GM23338 (cell line): ENCODE results near the gene NOSIP. TPM values are rescaled to one million over a fixed set of nuclear protein-coding genes. Genes with fewer than 3 reads are reported as not detected.

Experiments
- ATAC-seq: fragments of 200-7000 bp; cut with Tn5 transposase; 3 replicates; pipeline ENCODE4 v1.9.1; 2020
- DNase-seq: peaks from one replicate; pipeline ENCODE4 v3.0.0-alpha.2; 2015; ENCODE audit warnings: low spot score
- H2AFZ ChIP-seq: fragments of 200-600 bp; sonication (generic); 2 replicates; pipeline ENCODE4 v1.8.0; 2016; ENCODE audit warnings: antibody characterized with exemption, mild to moderate bottlenecking, moderate library complexity
- H3F3A ChIP-seq: fragments of 200-600 bp; sonication (generic); replicated peaks from 2 replicates; pipeline ENCODE4 v1.8.0; 2017; ENCODE audit warnings: antibody characterized with exemption, mixed run types, low read depth
- H3K27ac ChIP-seq: fragments of 200-600 bp; sonication (generic); 2 replicates; pipeline ENCODE4 v1.6.1; 2016; ENCODE audit warnings: low read depth
- H3K27me3 ChIP-seq: fragments of 200-600 bp; sonication (generic); 2 replicates; pipeline ENCODE4 v1.8.0; 2016; ENCODE audit warnings: mild to moderate bottlenecking, mixed run types, moderate library complexity; ENCODE audit not compliant: insufficient read depth
- H3K36me3 ChIP-seq: fragments of 200-600 bp; sonication (generic); 2 replicates; pipeline ENCODE4 v1.8.0; 2016; ENCODE audit warnings: mild to moderate bottlenecking; ENCODE audit not compliant: insufficient read depth
- H3K4me1 ChIP-seq: fragments of 200-600 bp; sonication (generic); 2 replicates; pipeline ENCODE4 v1.8.0; 2016; ENCODE audit warnings: mild to moderate bottlenecking, moderate library complexity; ENCODE audit not compliant: insufficient read depth
- H3K4me2 ChIP-seq: fragments of 200-600 bp; sonication (generic); 2 replicates; pipeline ENCODE4 v1.7.1; 2017; ENCODE audit warnings: mixed run types
- H3K4me3 ChIP-seq: fragments of 200-600 bp; sonication (generic); 2 replicates; pipeline ENCODE4 v1.6.1; 2016; ENCODE audit warnings: mixed run types
- H3K79me2 ChIP-seq: fragments of 200-600 bp; sonication (generic); replicated peaks from 2 replicates; pipeline ENCODE4 v1.8.0; 2017; ENCODE audit warnings: mild to moderate bottlenecking; ENCODE audit not compliant: insufficient read depth
- H3K9me2 ChIP-seq: fragments of 200-600 bp; sonication (generic); 2 replicates; pipeline ENCODE4 v1.8.0; 2017; ENCODE audit not compliant: insufficient read depth
- H4K20me1 ChIP-seq: fragments of 200-600 bp; sonication (generic); replicated peaks from 2 replicates; pipeline ENCODE4 v1.8.0; 2017; ENCODE audit warnings: mild to moderate bottlenecking; ENCODE audit not compliant: insufficient read depth
- H3K27ac Mint-ChIP-seq: 2 replicates; pipeline ENCODE4 v1.8.0; 2020; ENCODE audit warnings: inconsistent platforms, mild to moderate bottlenecking, moderate library complexity, mixed read lengths
- H3K27me3 Mint-ChIP-seq: 3 replicates; pipeline ENCODE4 v1.8.0; 2022; ENCODE audit warnings: low read depth, mild to moderate bottlenecking, moderate library complexity, mixed read lengths, inconsistent platforms; ENCODE audit not compliant: insufficient read depth, poor library complexity
- H3K36me3 Mint-ChIP-seq: 3 replicates; pipeline ENCODE4 v1.8.0; 2021; ENCODE audit warnings: low read depth, mild to moderate bottlenecking, inconsistent platforms, moderate library complexity, mixed read lengths
- H3K4me1 Mint-ChIP-seq: 3 replicates; pipeline ENCODE4 v1.8.0; 2020; ENCODE audit warnings: mild to moderate bottlenecking, inconsistent platforms, mixed read lengths
- H3K4me3 Mint-ChIP-seq: 3 replicates; pipeline ENCODE4 v1.8.0; 2021; ENCODE audit warnings: moderate library complexity, mild to moderate bottlenecking, inconsistent platforms, mixed read lengths
- H3K9me3 Mint-ChIP-seq: 3 replicates; pipeline ENCODE4 v1.8.0; 2020; ENCODE audit warnings: moderate library complexity, mild to moderate bottlenecking, inconsistent platforms, mixed read lengths
- CREB1 ChIP-seq: fragments of 250-450 bp; sonication (Bioruptor Pico); IDR thresholded peaks from 2 replicates; pipeline ENCODE4 v1.5.0; 2020; ENCODE audit warnings: low read depth, mild to moderate bottlenecking, moderate library complexity
- EZH2phosphoT487 ChIP-seq: fragments of 200-600 bp; sonication (generic); IDR thresholded peaks from one replicate; pipeline ENCODE4 v1.8.1; 2018; ENCODE audit warnings: antibody characterized with exemption; ENCODE audit not compliant: unreplicated experiment
- ZNF331 ChIP-seq: fragments of 250-450 bp; sonication (Bioruptor Pico); IDR thresholded peaks from 2 replicates; pipeline ENCODE4 v1.5.0; 2020; ENCODE audit warnings: low read depth, mild to moderate bottlenecking, moderate library complexity
- polyA plus RNA-seq: library from polyadenylated mRNA; unstranded; fragments of >200 nt; fragmentation: Nextera tagmentation; extraction: Ambion mirVana; gene quantifications from 2 replicates; pipeline ENCODE4 v1.2.1, GENCODE V29; 2016
- total RNA-seq: library from RNA; depleted of rRNA; stranded (reverse); fragments of >200 nt; shearing (Covaris generic); gene quantifications from 2 replicates; pipeline ENCODE4 v1.2.3, GENCODE V29; 2014
- TF ChIP-seq, protein P1 (sequence below): fragments of 250-450 bp; sonication (Bioruptor Pico); IDR thresholded peaks from 2 replicates; pipeline ENCODE4 v1.5.0; 2020; ENCODE audit warnings: mild to moderate bottlenecking, moderate library complexity
- TF ChIP-seq, protein P2 (sequence below), 2 experiments: fragments of 200-600 bp in 1 of 2; sonication (generic) in 1 of 2; conservative IDR thresholded peaks; 2 replicates each; pipeline versions ENCODE4 v1.5.1 to v1.6.1; 2016 to 2017; ENCODE audit warnings: antibody characterized with exemption in 2 of 2, low read depth in 2 of 2, mild to moderate bottlenecking in 2 of 2, moderate library complexity in 1 of 2
- TF ChIP-seq, protein P3 (sequence below): IDR thresholded peaks from 2 replicates; pipeline ENCODE4 v1.6.1; 2016; ENCODE audit warnings: antibody characterized with exemption

NOSIP gene
- total and polyA plus RNA-seq, 2 experiments from 2014 or later: 88.5 to 143 TPM

DNA sequence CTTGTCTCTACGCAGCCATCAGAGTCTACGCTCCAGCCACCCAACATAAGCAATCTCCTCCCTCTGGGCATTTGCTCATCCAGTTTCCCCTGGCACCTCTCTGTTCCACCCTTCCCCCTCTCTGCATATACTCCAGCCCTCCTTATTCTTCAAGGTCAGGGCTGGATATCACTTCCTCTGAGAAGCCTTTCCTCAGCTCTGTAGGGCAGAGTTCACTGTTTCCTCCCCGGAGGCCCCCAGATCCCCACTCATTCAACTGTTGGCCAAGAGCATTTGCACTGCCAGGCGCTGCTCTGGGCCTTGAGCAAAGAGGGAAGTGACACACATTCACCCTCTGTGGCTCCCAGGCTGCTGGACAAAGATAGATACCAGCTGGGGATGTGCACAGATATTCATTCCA is 64.6 kb downstream of the NOSIP start (continued):
- TF ChIP-seq, protein P1, sequence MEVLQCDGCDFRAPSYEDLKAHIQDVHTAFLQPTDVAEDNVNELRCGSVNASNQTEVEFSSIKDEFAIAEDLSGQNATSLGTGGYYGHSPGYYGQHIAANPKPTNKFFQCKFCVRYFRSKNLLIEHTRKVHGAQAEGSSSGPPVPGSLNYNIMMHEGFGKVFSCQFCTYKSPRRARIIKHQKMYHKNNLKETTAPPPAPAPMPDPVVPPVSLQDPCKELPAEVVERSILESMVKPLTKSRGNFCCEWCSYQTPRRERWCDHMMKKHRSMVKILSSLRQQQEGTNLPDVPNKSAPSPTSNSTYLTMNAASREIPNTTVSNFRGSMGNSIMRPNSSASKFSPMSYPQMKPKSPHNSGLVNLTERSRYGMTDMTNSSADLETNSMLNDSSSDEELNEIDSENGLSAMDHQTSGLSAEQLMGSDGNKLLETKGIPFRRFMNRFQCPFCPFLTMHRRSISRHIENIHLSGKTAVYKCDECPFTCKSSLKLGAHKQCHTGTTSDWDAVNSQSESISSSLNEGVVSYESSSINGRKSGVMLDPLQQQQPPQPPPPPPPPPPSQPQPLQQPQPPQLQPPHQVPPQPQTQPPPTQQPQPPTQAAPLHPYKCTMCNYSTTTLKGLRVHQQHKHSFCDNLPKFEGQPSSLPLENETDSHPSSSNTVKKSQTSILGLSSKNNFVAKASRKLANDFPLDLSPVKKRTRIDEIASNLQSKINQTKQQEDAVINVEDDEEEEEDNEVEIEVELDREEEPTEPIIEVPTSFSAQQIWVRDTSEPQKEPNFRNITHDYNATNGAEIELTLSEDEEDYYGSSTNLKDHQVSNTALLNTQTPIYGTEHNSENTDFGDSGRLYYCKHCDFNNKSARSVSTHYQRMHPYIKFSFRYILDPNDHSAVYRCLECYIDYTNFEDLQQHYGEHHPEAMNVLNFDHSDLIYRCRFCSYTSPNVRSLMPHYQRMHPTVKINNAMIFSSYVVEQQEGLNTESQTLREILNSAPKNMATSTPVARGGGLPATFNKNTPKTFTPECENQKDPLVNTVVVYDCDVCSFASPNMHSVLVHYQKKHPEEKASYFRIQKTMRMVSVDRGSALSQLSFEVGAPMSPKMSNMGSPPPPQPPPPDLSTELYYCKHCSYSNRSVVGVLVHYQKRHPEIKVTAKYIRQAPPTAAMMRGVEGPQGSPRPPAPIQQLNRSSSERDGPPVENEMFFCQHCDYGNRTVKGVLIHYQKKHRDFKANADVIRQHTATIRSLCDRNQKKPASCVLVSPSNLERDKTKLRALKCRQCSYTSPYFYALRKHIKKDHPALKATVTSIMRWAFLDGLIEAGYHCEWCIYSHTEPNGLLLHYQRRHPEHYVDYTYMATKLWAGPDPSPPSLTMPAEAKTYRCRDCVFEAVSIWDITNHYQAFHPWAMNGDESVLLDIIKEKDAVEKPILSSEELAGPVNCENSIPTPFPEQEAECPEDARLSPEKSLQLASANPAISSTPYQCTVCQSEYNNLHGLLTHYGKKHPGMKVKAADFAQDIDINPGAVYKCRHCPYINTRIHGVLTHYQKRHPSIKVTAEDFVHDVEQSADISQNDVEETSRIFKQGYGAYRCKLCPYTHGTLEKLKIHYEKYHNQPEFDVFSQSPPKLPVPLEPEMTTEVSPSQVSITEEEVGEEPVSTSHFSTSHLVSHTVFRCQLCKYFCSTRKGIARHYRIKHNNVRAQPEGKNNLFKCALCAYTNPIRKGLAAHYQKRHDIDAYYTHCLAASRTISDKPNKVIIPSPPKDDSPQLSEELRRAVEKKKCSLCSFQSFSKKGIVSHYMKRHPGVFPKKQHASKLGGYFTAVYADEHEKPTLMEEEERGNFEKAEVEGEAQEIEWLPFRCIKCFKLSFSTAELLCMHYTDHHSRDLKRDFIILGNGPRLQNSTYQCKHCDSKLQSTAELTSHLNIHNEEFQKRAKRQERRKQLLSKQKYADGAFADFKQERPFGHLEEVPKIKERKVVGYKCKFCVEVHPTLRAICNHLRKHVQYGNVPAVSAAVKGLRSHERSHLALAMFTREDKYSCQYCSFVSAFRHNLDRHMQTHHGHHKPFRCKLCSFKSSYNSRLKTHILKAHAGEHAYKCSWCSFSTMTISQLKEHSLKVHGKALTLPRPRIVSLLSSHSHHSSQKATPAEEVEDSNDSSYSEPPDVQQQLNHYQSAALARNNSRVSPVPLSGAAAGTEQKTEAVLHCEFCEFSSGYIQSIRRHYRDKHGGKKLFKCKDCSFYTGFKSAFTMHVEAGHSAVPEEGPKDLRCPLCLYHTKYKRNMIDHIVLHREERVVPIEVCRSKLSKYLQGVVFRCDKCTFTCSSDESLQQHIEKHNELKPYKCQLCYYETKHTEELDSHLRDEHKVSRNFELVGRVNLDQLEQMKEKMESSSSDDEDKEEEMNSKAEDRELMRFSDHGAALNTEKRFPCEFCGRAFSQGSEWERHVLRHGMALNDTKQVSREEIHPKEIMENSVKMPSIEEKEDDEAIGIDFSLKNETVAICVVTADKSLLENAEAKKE (CRISPR knock-in tag): no peak
- TF ChIP-seq CREB1: no peak

DNA sequence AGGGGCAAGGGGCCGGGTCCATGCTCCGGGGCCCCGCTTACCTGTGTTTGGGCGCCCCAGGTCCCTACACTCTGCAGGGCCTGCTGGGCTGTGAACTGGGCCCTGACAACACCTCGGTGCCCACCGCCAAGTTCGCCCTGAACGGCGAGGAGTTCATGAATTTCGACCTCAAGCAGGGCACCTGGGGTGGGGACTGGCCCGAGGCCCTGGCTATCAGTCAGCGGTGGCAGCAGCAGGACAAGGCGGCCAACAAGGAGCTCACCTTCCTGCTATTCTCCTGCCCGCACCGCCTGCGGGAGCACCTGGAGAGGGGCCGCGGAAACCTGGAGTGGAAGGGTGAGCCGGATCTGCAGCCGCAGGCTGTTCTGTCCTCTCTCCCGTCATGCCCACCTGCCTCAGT is 66.2 kb downstream of the NOSIP start:
- Mint-ChIP-seq H3K4me3 (peak overlapping the region; percentile 89), H3K9me3 (no peaks in the 10 kb centered on the region; the same call in 2 of the 3 replicates), H3K27ac (no peak overlapping the region), H3K36me3 (peaks cover 14% of the 10 kb centered on the region), H3K4me1 (peaks cover 16% of the 10 kb centered on the region), H3K27me3 (peaks cover 16% of the 10 kb centered on the region)
- Histone ChIP-seq H3K4me3 (peak overlapping the region; percentile 79), H2AFZ (no peak overlapping the region), H3F3A (peaks cover 24% of the 10 kb centered on the region; the same call in 1 of the 2 replicates), H3K36me3 (peaks cover 5% of the 10 kb centered on the region), H3K4me2 (peak overlapping the region; percentile 94), H3K4me1 (peaks cover 21% of the 10 kb centered on the region), H3K27me3 (no peaks in the 10 kb centered on the region), H3K79me2 (peaks cover 11% of the 10 kb centered on the region; the same call in 1 of the 2 replicates), H3K9me2 (no peaks in the 10 kb centered on the region), H3K27ac (no peak overlapping the region; the same call in 1 of the 2 replicates), H4K20me1 (peaks cover 3% of the 10 kb centered on the region; the same call in 1 of the 2 replicates)
- ATAC-seq (peak; percentile 5), DNase-seq (no peak)
- TF ChIP-seq, protein P2, sequence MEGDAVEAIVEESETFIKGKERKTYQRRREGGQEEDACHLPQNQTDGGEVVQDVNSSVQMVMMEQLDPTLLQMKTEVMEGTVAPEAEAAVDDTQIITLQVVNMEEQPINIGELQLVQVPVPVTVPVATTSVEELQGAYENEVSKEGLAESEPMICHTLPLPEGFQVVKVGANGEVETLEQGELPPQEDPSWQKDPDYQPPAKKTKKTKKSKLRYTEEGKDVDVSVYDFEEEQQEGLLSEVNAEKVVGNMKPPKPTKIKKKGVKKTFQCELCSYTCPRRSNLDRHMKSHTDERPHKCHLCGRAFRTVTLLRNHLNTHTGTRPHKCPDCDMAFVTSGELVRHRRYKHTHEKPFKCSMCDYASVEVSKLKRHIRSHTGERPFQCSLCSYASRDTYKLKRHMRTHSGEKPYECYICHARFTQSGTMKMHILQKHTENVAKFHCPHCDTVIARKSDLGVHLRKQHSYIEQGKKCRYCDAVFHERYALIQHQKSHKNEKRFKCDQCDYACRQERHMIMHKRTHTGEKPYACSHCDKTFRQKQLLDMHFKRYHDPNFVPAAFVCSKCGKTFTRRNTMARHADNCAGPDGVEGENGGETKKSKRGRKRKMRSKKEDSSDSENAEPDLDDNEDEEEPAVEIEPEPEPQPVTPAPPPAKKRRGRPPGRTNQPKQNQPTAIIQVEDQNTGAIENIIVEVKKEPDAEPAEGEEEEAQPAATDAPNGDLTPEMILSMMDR (conservative IDR thresholded peaks at IDR 0.05; ENCODE audit: low read depth in 2 of 2): no peak
- TF ChIP-seq, protein P3, sequence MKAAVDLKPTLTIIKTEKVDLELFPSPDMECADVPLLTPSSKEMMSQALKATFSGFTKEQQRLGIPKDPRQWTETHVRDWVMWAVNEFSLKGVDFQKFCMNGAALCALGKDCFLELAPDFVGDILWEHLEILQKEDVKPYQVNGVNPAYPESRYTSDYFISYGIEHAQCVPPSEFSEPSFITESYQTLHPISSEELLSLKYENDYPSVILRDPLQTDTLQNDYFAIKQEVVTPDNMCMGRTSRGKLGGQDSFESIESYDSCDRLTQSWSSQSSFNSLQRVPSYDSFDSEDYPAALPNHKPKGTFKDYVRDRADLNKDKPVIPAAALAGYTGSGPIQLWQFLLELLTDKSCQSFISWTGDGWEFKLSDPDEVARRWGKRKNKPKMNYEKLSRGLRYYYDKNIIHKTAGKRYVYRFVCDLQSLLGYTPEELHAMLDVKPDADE: no peak
- TF ChIP-seq, protein P1 (CRISPR knock-in tag): no peak
- no peak for TF ChIP-seq EZH2phosphoT487
- no peak for TF ChIP-seq ZNF331 (CRISPR knock-in tag)
